Activated naive CD4-positive, alpha-beta T cell treated with anti-CD3 and anti-CD28 coated beads, Interleukin-2, amount 10 ng/mL, durations not matched to agents 7 days and 5 days (primary cell): ENCODE measurements around the gene MFAP5.

Experiments used
- CTCF ChIA-PET: fragments of 350-600 bp; sonication (Branson Sonifier 250); formaldehyde crosslinking; loops from one replicate; lab custom pipeline; 2021; ENCODE audit warnings: antibody characterized with exemption; lab: Charles Lee
- DNase-seq: peaks from one replicate; pipeline ENCODE4 v3.0.0-alpha.2; 2020
- H3K27ac Mint-ChIP-seq: one replicate; pipeline ENCODE4 v1.8.0; 2021; ENCODE audit warnings: mild to moderate bottlenecking, moderate library complexity, mixed read lengths
- H3K27me3 Mint-ChIP-seq: one replicate; pipeline ENCODE4 v1.8.0; 2021; ENCODE audit warnings: mild to moderate bottlenecking, mixed read lengths
- H3K36me3 Mint-ChIP-seq: one replicate; pipeline ENCODE4 v1.8.0; 2021; ENCODE audit warnings: mixed read lengths
- H3K4me1 Mint-ChIP-seq: one replicate; pipeline ENCODE4 v1.8.0; 2021; ENCODE audit warnings: mixed read lengths
- H3K4me3 Mint-ChIP-seq: one replicate; pipeline ENCODE4 v1.8.0; 2021; ENCODE audit warnings: mild to moderate bottlenecking, moderate library complexity, mixed read lengths
- H3K9me3 Mint-ChIP-seq: one replicate; pipeline ENCODE4 v1.8.0; 2021; ENCODE audit warnings: mixed read lengths

Gene MFAP5

DNA sequence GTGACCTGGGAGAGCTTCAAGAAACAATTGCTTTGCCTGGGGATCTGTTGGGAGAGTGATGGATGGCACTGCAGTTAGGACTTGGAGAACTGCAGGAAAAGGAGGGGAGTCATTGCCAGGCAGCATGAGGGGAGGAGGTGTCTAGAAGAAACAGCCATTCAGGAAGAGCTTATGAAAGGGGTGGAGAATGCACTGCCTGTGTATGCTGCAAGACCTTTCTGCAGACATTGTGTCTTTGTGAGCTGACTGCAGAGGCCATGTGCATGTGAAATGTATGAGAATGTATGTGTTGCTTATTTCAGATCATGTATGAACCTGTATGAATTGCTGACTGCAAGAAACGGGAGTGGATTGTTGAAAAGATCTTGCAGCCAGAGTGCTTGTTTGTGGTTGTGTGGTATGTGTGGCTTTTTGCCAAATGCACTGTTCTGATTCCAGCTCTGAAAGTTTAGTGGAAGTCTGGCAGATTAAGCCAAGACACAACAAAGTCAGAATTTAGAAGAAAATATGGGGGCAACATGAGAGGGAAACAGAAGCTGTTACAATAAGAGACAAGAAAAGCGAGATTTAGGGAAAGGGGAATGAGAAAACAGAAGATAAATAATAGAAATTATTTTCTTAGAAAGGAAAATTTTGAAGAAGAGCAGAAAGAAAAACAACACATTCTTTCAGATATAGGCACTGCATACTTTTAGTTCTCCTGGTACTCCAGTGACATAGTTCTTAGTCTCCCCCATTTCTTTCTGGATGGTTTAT lies 25.4 kb upstream of the MFAP5 start:
- no peak overlapping the region for H3K4me3 Mint-ChIP-seq
- CTCF ChIA-PET, result interaction anchor here (1.2 kb wide), 1 partner anchor 202 kb away, joined by 6 read pairs; no protein-coding TSS in a partner anchor
- no peaks in the 10 kb centered on the region for H3K9me3 Mint-ChIP-seq
- no peaks in the 10 kb centered on the region for H3K4me1 Mint-ChIP-seq
- peaks cover 17% of the 10 kb centered on the region for H3K27me3 Mint-ChIP-seq
- no peaks in the 10 kb centered on the region for H3K36me3 Mint-ChIP-seq
- no peak overlapping the region for H3K27ac Mint-ChIP-seq
- no peak for DNase-seq

DNA sequence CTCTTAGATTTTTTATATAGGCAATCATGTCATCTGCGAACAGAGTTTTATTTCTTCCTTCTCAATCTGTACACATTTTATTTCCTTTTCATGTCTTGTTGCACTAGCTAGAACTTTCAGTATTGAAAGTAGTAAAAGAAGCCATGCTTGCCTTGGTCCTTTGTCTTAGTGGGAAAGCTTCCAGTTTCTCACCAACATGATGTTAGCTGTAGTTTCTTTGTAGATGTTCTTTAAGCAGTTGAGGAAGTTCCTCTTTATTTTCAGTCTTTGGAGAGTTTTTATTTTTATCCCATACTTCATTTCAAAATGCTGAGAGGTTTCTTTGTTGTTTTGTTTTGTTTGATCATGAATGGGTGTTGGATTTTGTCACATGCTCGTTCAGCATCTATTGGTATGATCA lies 22.4 kb upstream of the MFAP5 start:
- no peak overlapping the region for H3K27ac Mint-ChIP-seq
- peaks cover 19% of the 10 kb centered on the region for H3K27me3 Mint-ChIP-seq
- no peak for DNase-seq
- no peaks in the 10 kb centered on the region for H3K9me3 Mint-ChIP-seq
- peaks cover 4% of the 10 kb centered on the region for H3K4me1 Mint-ChIP-seq
- no peak overlapping the region for H3K4me3 Mint-ChIP-seq
- CTCF ChIA-PET, result interaction anchor here (0.9 to 2.6 kb wide), 3 partner anchors 28 to 206 kb away, joined by 4 to 13 read pairs (median 8); no protein-coding TSS in a partner anchor
- H3K36me3 Mint-ChIP-seq, result no peaks in the 10 kb centered on the region

DNA sequence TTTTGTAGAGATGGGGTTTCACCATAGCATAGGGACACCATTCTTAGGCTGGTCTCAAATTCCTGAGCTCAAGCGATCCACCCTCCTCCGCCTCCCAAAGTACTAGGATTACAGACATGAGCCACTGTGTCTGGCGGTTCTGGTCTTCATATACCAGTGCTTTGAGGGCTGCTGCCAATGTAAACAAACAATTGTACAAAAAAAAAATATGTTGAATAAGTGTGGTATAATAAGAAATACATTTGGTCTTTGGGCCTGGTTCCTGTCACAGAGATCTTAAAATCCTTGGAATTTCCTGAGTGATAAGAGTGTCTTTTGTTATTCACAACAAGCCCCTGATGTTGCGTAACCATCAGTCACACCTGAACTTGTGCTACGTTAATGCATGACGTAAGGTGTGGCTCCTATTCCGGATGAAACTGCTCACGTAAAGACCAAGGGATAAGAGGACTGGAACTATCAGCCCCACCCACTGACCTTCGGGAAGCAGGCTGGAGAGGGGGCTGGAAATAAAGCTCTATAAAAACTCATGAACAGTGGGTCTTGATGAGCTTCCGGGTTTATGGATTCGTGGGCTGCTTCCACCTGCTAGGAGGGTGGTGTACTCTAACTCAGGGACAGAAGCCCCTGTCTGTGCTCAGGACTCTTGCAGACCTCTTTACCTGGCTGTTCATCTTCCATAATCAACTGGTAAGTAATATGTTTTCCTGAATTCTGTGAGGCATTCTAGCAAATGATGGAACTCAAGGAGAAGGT lies 18.7 kb upstream of the MFAP5 start:
- CTCF ChIA-PET, result interaction anchor here (0.7 to 3.3 kb wide), 17 partner anchors 11 to 369 kb away, joined by 3 to 27 read pairs (median 4); no protein-coding TSS in a partner anchor
- H3K36me3 Mint-ChIP-seq, result no peaks in the 10 kb centered on the region
- no peak for DNase-seq
- peaks cover 14% of the 10 kb centered on the region for H3K27me3 Mint-ChIP-seq
- peaks cover 4% of the 10 kb centered on the region for H3K4me1 Mint-ChIP-seq
- H3K4me3 Mint-ChIP-seq, result no peak overlapping the region
- no peaks in the 10 kb centered on the region for H3K9me3 Mint-ChIP-seq
- no peak overlapping the region for H3K27ac Mint-ChIP-seq

DNA sequence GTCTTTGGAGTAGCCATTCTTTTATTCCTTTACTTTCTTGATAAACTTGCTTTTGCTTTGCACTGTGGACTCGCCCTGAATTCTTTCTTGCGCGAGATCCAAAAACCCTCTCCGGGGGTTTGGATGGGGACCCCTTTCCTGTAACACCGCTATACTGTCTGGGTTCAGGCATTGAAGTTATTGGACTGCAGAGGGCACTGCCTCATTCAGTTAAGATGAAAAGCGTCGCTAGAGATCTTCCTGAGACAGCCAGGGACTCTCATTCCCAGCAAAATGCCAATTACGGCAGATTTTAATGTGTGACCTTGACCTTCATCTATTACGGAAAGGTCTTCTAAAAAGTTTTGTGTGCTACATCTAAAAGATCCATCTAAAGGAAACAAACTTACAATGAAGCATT lies 17.9 kb upstream of the MFAP5 start:
- Mint-ChIP-seq H3K9me3 (no peaks in the 10 kb centered on the region), H3K27me3 (peaks cover 10% of the 10 kb centered on the region), H3K27ac (no peak overlapping the region), H3K36me3 (no peaks in the 10 kb centered on the region), H3K4me3 (no peak overlapping the region), H3K4me1 (peaks cover 9% of the 10 kb centered on the region)
- CTCF ChIA-PET, result interaction anchor here (1.4 to 3.3 kb wide), 5 partner anchors 12 to 369 kb away, joined by 3 to 27 read pairs (median 21); no protein-coding TSS in a partner anchor
- DNase-seq, result no peak

DNA sequence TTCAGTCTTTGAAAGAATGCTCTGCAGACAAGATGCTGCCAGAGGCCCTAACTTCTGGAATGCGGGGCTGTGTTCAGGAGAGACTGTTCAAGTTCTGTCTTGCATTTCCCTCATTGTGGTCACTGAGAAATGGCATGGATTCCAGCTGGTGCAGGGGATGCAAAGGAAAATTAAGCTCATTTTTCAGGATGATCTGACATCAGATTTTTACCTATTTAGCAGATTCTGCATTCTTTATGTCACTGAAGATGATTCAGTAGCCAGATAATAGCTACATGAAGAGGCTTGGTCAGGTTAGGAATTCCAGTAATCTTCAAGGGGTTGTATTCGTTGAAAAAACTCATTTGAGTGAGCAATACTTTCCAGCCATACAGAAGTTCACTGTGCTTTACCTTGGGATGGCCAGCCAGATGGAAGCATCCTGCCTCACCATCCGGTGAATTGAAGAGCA lies 16.1 kb upstream of the MFAP5 start:
- DNase-seq, result no peak
- no peak overlapping the region for H3K4me3 Mint-ChIP-seq
- CTCF ChIA-PET, result interaction anchor here (1.0 to 2.0 kb wide), 3 partner anchors 182 to 371 kb away, joined by 3 to 9 read pairs (median 5); no protein-coding TSS in a partner anchor
- no peaks in the 10 kb centered on the region for H3K36me3 Mint-ChIP-seq
- no peak overlapping the region for H3K27ac Mint-ChIP-seq
- peaks cover 11% of the 10 kb centered on the region for H3K4me1 Mint-ChIP-seq
- no peaks in the 10 kb centered on the region for H3K9me3 Mint-ChIP-seq
- peaks cover 6% of the 10 kb centered on the region for H3K27me3 Mint-ChIP-seq

DNA sequence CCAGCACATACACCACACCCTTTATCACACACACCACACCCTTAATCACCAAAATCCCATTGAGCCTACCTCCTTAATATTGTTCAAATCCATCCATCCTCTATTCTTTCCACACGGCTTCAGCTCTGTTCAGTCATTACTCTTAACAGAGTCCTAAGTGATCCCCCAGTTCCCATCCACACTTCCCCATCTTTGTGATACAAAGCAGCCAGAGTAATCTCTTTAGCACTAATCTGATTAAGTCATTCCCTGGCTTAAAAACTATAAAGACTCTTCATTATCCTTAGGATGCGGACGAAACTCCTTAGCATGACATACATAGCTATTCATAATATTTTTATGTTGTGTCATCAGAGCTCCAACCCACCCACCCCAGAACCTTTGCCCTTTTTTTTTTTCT lies 14.7 kb upstream of the MFAP5 start:
- Mint-ChIP-seq H3K27ac (no peak overlapping the region), H3K36me3 (no peaks in the 10 kb centered on the region), H3K27me3 (peaks cover 6% of the 10 kb centered on the region), H3K9me3 (no peaks in the 10 kb centered on the region), H3K4me3 (no peak overlapping the region), H3K4me1 (peaks cover 11% of the 10 kb centered on the region)
- CTCF ChIA-PET, result interaction anchor here (0.9 to 2.0 kb wide), 5 partner anchors 9 to 372 kb away, joined by 3 to 9 read pairs (median 7); no protein-coding TSS in a partner anchor
- no peak for DNase-seq

DNA sequence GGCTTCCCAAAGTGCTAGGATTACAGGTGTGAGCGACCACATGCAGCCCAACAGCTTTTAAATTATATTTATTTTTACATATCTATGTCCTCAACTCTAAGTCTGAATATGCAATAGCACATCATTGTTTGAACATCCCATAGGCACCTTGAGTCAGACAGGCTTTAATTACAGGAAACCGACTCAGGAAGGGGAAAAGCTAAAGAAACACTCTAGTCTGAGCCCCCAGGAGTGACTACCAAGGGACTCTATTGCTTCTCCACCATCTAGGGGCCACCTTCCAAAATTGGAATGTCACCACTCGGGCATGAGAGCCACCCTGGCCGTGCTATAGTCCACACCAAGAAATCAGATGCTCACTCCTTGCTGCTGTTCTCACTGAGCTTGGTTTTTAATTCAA lies 14.0 kb upstream of the MFAP5 start:
- CTCF ChIA-PET, result interaction anchor here (1.5 to 1.6 kb wide), 3 partner anchors 8 to 373 kb away, joined by 5 to 9 read pairs (median 7); no protein-coding TSS in a partner anchor
- peaks cover 7% of the 10 kb centered on the region for H3K4me1 Mint-ChIP-seq
- H3K27ac Mint-ChIP-seq, result no peak overlapping the region
- H3K36me3 Mint-ChIP-seq, result no peaks in the 10 kb centered on the region
- no peaks in the 10 kb centered on the region for H3K9me3 Mint-ChIP-seq
- peaks cover 6% of the 10 kb centered on the region for H3K27me3 Mint-ChIP-seq
- no peak for DNase-seq
- no peak overlapping the region for H3K4me3 Mint-ChIP-seq

DNA sequence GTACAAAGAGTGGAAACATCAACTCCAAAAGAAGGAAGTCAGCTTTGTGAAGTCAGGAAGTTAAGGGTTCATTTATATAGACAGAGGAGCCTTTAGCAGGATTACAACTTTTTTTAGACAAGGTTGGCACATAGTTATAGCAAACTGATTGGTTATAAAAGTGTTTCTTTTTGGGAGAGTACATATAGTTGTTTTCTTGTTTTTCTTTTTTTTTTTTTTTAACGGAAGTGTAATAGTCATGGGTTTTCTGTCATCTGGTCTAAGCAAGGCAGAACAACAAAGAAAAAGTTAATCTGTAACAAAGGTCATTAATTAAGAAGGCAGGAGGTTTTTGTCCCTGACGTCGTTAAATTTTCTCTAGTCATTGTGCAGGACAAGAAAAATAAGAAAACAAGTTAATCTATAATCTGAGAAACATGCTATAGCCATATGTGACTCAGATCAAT lies 13.0 kb upstream of the MFAP5 start:
- Mint-ChIP-seq H3K9me3 (no peaks in the 10 kb centered on the region), H3K36me3 (no peaks in the 10 kb centered on the region), H3K4me1 (peaks cover 7% of the 10 kb centered on the region), H3K4me3 (no peak overlapping the region), H3K27ac (no peak overlapping the region), H3K27me3 (peaks cover 13% of the 10 kb centered on the region)
- CTCF ChIA-PET, result no interaction called here
- no peak for DNase-seq

DNA sequence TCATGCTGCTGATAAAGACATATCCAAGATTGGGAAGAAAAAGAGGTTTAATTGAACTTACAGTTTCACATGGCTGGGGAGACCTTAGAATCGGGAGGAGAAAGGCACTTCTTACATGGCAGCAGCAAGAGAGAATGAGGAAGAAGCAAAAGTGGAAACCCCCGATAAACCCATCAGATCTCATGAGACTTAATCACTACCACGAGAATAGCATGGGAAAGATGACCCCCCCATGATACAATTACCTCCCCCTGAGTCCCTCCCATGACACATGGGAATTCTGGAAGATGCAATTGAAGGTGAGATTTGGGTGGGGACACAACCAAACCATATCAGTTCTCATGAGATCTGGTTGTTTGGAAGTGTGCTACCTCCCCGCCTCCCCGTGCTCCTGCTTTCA lies 9.8 kb upstream of the MFAP5 start:
- CTCF ChIA-PET, result no interaction called here
- H3K27ac Mint-ChIP-seq, result no peak overlapping the region
- peaks cover 21% of the 10 kb centered on the region for H3K27me3 Mint-ChIP-seq

DNA sequence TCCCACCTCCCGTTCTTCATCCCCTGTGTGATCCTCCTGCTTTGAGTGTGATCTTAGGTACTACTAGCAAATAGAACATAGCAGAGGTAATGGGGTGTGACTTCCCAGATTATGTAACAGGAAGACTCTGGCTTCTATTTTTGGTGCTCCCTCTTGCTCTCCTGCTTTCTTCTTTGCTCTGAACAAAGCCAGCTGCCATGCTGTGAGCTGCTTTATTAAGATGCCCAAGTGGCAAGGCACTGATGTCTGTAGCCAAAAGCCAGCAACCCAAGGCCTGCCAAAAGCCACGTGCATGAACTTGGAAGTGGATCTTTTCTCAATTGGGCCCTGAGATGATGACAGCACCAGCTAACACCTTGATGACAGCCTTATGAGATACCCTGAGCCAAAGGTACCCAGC lies 5.8 kb upstream of the MFAP5 start:
- Mint-ChIP-seq H3K4me3 (no peak overlapping the region), H3K27ac (no peak overlapping the region), H3K9me3 (no peaks in the 10 kb centered on the region), H3K27me3 (peaks cover 29% of the 10 kb centered on the region), H3K4me1 (no peaks in the 10 kb centered on the region), H3K36me3 (no peaks in the 10 kb centered on the region)
- no peak for DNase-seq
- CTCF ChIA-PET, result interaction anchor here (1.1 to 1.3 kb wide), 3 partner anchors 9 to 221 kb away, joined by 3 to 7 read pairs (median 5); no protein-coding TSS in a partner anchor

More for the DNA sequence above, 9.8 kb upstream of the MFAP5 start:
- DNase-seq, result no peak
- no peaks in the 10 kb centered on the region for H3K9me3 Mint-ChIP-seq
- no peaks in the 10 kb centered on the region for H3K36me3 Mint-ChIP-seq
- no peak overlapping the region for H3K4me3 Mint-ChIP-seq
- H3K4me1 Mint-ChIP-seq, result peaks cover 7% of the 10 kb centered on the region

DNA sequence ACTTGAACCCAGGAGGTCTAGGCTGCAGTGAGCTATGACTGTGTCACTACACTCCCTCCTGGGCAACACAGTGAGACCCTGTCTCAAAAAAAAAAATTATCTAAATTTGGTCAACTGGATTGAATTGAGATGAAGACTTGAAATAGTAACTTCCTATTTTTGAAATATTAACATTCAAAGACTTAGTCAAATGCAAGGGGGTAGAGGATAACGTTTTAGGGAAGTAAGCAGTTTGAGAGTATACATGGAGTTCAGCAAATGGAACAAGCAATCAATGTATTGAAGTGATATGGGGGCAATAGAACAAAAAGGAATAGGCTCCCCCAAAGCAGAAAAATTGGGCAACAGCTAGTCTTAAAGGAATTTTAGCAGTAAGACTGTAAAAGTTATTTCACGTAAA lies 4.6 kb upstream of the MFAP5 start:
- Mint-ChIP-seq H3K36me3 (no peaks in the 10 kb centered on the region), H3K9me3 (no peaks in the 10 kb centered on the region), H3K27me3 (peaks cover 29% of the 10 kb centered on the region), H3K4me3 (no peak overlapping the region), H3K27ac (no peak overlapping the region), H3K4me1 (no peaks in the 10 kb centered on the region)
- no peak for DNase-seq
- CTCF ChIA-PET, result interaction anchor here (1.4 kb wide), 1 partner anchor 223 kb away, joined by 4 read pairs; no protein-coding TSS in a partner anchor

DNA sequence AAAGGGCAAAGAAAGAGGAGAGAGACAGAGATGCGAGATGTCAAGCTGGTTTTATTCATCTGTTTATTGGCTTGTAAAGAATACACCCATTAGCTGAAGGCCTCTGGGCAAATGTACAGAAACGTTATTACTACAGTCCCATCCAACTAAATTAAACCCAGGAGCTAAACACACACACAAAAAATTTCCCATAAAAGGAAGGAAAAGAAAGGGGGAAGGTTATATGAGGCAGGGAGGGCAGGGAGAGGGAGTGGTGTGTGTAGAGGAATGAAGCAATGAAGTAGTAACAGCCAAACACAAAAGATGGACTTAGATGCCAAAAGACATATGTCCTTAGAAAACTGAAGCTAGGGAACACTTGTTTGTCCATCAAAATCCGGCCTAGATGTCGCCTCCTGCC lies 3.1 kb upstream of the MFAP5 start:
- no peak overlapping the region for H3K4me3 Mint-ChIP-seq
- no peaks in the 10 kb centered on the region for H3K9me3 Mint-ChIP-seq
- no peaks in the 10 kb centered on the region for H3K4me1 Mint-ChIP-seq
- H3K36me3 Mint-ChIP-seq, result no peaks in the 10 kb centered on the region
- CTCF ChIA-PET, result interaction anchor here (1.4 kb wide), 1 partner anchor 225 kb away, joined by 4 read pairs; no protein-coding TSS in a partner anchor
- DNase-seq, result no peak
- H3K27ac Mint-ChIP-seq, result no peak overlapping the region
- peaks cover 24% of the 10 kb centered on the region for H3K27me3 Mint-ChIP-seq

DNA sequence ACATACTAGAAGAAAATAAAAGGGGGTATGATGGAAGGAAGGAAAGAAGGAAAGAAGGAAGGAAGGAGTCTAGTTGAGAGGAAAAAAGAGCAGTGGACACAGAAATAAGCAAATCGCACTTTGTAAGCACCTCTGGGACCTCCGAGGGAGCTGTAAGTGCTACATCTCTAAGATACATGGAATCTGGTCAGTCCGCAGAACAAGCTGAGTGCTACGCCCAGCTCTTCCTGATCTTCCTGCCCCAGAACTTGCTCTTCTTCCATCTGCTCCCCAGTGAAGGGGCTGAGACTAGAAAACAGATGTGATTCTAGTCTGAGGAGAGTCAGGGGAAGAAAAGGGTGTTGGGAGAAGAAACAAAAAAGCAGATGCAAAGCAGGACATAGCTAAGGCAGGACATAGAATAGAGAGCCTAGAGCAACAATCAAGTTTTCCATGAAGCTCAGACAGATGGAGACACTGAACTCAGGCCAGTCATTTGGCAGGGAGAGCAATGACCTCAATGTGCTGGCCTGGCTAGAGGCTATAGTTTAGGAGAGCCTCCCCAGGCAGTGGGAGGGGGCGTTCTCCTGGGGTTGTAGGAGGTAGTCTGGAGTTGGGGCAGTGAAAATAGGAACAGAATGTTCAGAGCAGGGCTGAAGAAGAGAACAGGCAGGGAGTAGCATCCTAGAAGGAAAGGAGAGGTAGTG lies 1.7 kb upstream of the MFAP5 start:
- Mint-ChIP-seq H3K36me3 (no peaks in the 10 kb centered on the region), H3K9me3 (no peaks in the 10 kb centered on the region), H3K4me3 (no peak overlapping the region), H3K4me1 (no peaks in the 10 kb centered on the region), H3K27me3 (peaks cover 15% of the 10 kb centered on the region), H3K27ac (no peak overlapping the region)
- no peak for DNase-seq
- CTCF ChIA-PET, result no interaction called here
